GM12878 (cell line): ENCODE results near the gene MPPED1. TPM values are rescaled to one million over a fixed set of nuclear protein-coding genes. Genes with fewer than 3 reads are reported as not detected.

ENCODE experiments used
- ATAC-seq: fragments of 200-7000 bp; cut with Tn5 transposase; 3 replicates; pipeline ENCODE4 v1.9.1; 2020; ENCODE audit warnings: mild to moderate bottlenecking, moderate library complexity
- BruUV-seq: library from RNA; stranded (reverse); fragments of 400-500 nt; replicated peaks from 2 replicates; lab custom pipeline; 2021; lab: Mats Ljungman, UMichigan
- CTCF ChIA-PET: fragments of 300-600 bp; sonication (Branson Sonifier 250); formaldehyde crosslinking; extraction: SDS; loops from one replicate; lab custom pipeline; 2021; ENCODE audit warnings: inconsistent platforms; lab: Yijun Ruan, JAX
- POLR2A ChIA-PET: fragments of 350-600 bp; formaldehyde crosslinking; extraction: SDS; loops from one replicate; lab custom pipeline; 2021; ENCODE audit warnings: inconsistent platforms; lab: Charles Lee
- RAD21 ChIA-PET: fragments of 300-600 bp; sonication (Branson Sonifier 250); formaldehyde crosslinking; loops from one replicate; lab custom pipeline; 2023; ENCODE audit warnings: antibody characterized with exemption; ENCODE audit not compliant: unreplicated experiment; lab: Charles Lee
- SMC1A ChIA-PET: fragments of 300-600 bp; sonication (Branson Sonifier 250); formaldehyde crosslinking; loops from one replicate; lab custom pipeline; 2023; ENCODE audit not compliant: unreplicated experiment, uncharacterized antibody; lab: Charles Lee
- DNase-seq: peaks from one replicate; pipeline ENCODE4 v3.0.0-alpha.2; 2011; ENCODE audit warnings: low read depth, low spot score
- FAIRE-seq: peaks from 3 replicates; lab custom pipeline; 2011; peaks lifted over from hg19 to GRCh38; lab: Jason Lieb, UNC
- H2AFZ ChIP-seq: 2 replicates; pipeline ENCODE4 v1.6.0; 2011; ENCODE audit warnings: low read depth, low read length, control low read depth; ENCODE audit not compliant: control insufficient read depth
- H3K27ac ChIP-seq: 2 replicates; pipeline ENCODE4 v1.5.1; 2011; ENCODE audit warnings: control low read depth; ENCODE audit not compliant: control insufficient read depth, insufficient read depth
- H3K27me3 ChIP-seq, 2 experiments: replicated peaks in 1 of 2; 2 replicates each; pipeline versions ENCODE4 v1.6.0 to v1.6.1; 2011; ENCODE audit warnings: low read length in 1 of 2; ENCODE audit not compliant: control insufficient read depth in 2 of 2, insufficient read depth in 2 of 2
- H3K36me3 ChIP-seq, 2 experiments: 2 replicates each; pipeline ENCODE4 v1.5.1; 2011; ENCODE audit warnings: low read length in 1 of 2; ENCODE audit not compliant: control insufficient read depth in 2 of 2, insufficient read depth in 2 of 2
- H3K4me1 ChIP-seq: 2 replicates; pipeline ENCODE4 v1.6.1; 2011; ENCODE audit warnings: mild to moderate bottlenecking, low read length, moderate library complexity, mixed read lengths; ENCODE audit not compliant: control insufficient read depth, insufficient read depth
- H3K4me2 ChIP-seq: 2 replicates; pipeline ENCODE4 v1.6.0; 2011; ENCODE audit warnings: control low read depth; ENCODE audit not compliant: control insufficient read depth, insufficient read depth
- H3K4me3 ChIP-seq: fragments of 200-600 bp; sonication (generic); 2 replicates; pipeline ENCODE4 v1.5.1; 2016
- H3K79me2 ChIP-seq: 2 replicates; pipeline ENCODE4 v1.6.0; 2011; ENCODE audit warnings: low read length; ENCODE audit not compliant: control insufficient read depth, insufficient read depth
- H3K9ac ChIP-seq: 2 replicates; pipeline ENCODE4 v1.8.0; 2011; ENCODE audit warnings: low read length, control low read depth, mixed read lengths; ENCODE audit not compliant: control insufficient read depth, insufficient read depth
- H3K9me3 ChIP-seq: replicated peaks from 3 replicates; pipeline ENCODE4 v1.5.1; 2011; ENCODE audit warnings: mild to moderate bottlenecking, low read length; ENCODE audit not compliant: control insufficient read depth, insufficient read depth
- H4K20me1 ChIP-seq: 2 replicates; pipeline ENCODE4 v1.6.0; 2011; ENCODE audit not compliant: control insufficient read depth, insufficient read depth
- BCL11A ChIP-seq: IDR thresholded peaks from 2 replicates; pipeline ENCODE4 v1.6.1; 2011; ENCODE audit warnings: low read depth, low read length
- CBX5 ChIP-seq: sonication (generic); IDR thresholded peaks from 2 replicates; pipeline ENCODE4 v1.6.1; 2016; ENCODE audit warnings: low read depth, moderate library complexity, mild to moderate bottlenecking, inconsistent platforms
- ESRRA ChIP-seq: IDR thresholded peaks from 2 replicates; pipeline ENCODE4 v1.6.1; 2012; ENCODE audit warnings: mild to moderate bottlenecking, low read length, improper control_type of control experiment
- NBN ChIP-seq: fragments of 450-650 bp; IDR thresholded peaks from 2 replicates; pipeline ENCODE4 v1.6.1; 2016
- PML ChIP-seq: IDR thresholded peaks from 2 replicates; pipeline ENCODE4 v1.6.1; 2012; ENCODE audit warnings: low read length, inconsistent platforms
- POLR2AphosphoS2 ChIP-seq: IDR thresholded peaks from 2 replicates; pipeline ENCODE4 v1.6.1; 2011; ENCODE audit warnings: low read depth, mild to moderate bottlenecking, low read length, improper control_type of control experiment, moderate library complexity
- POLR2AphosphoS5 ChIP-seq: IDR thresholded peaks from 2 replicates; pipeline ENCODE4 v1.6.1; 2011; ENCODE audit warnings: mild to moderate bottlenecking, low read length, inconsistent platforms
- TARDBP ChIP-seq: IDR thresholded peaks from 2 replicates; pipeline ENCODE4 v1.6.1; 2016; ENCODE audit warnings: borderline replicate concordance
- YBX1 ChIP-seq: fragments of 450-650 bp; IDR thresholded peaks from 2 replicates; pipeline ENCODE4 v1.6.1; 2016; ENCODE audit warnings: antibody characterized with exemption
- ZNF217 ChIP-seq: fragments of 450-650 bp; IDR thresholded peaks from 2 replicates; pipeline ENCODE4 v1.6.1; 2017; ENCODE audit warnings: antibody characterized with exemption, mild to moderate bottlenecking
- WGBS: methylation state at CpG from one replicate; pipeline ENCODE4 v1.1.6; 2016; ENCODE audit warnings: low lambda C conversion rate; ENCODE audit not compliant: insufficient replicate concordance, insufficient coverage; ENCODE audit errors: missing lambda C conversion rate; 5-methylcytosine and 5-hydroxymethylcytosine counted together
- in situ Hi-C: fragments of 300-500 bp; cut with MboI; formaldehyde crosslinking; loops from 9 replicates; pipeline ENCODE4 v1.14.3; 2018; ENCODE audit warnings: mixed read lengths
- intact Hi-C: fragments of 100-400 bp; cut with micrococcal nuclease; formaldehyde crosslinking; loops from one replicate; pipeline ENCODE4 v1.14.2; 2022; ENCODE audit not compliant: unreplicated experiment
- polyA plus RNA-seq, 11 experiments: library from polyadenylated mRNA; depleted of rRNA in 4 of 11; unstranded in 6 of 11; stranded (reverse) in 5 of 11; fragments of >200 nt; fragmentation: Nextera tagmentation in 4 of 11; fragmentation: Illumina TruSeq in 1 of 11; extraction: Ambion mirVana in 4 of 11; extraction: Trizol in 1 of 11; gene quantifications; 1 replicate in 1 of 11; 2 replicates in 10 of 11; pipeline versions ENCODE4 v1.2.1 to v1.2.3, GENCODE V29; 2011 to 2016; ENCODE audit warnings: inconsistent platforms in 2 of 11, missing spikeins in 2 of 11, low read depth in 1 of 11
- total RNA-seq, 4 experiments: library from RNA; depleted of rRNA in 3 of 4; stranded (reverse); fragments of >200 nt in 3 of 4; fragmentation: Illumina TruSeq in 1 of 4; extraction: Trizol in 1 of 4; gene quantifications; 2 replicates each; pipeline versions ENCODE4 v1.2.1 to v1.2.3, GENCODE V29; 2013 to 2021
- TF ChIP-seq, protein P1 (sequence below): fragments of 150-350 bp; IDR thresholded peaks from 2 replicates; pipeline ENCODE4 v1.6.1; 2014; ENCODE audit warnings: mild to moderate bottlenecking, low read depth, low read length
- TF ChIP-seq, protein P2 (sequence below): fragments of 450-650 bp; IDR thresholded peaks from 2 replicates; pipeline ENCODE4 v1.6.1; 2014; ENCODE audit warnings: mild to moderate bottlenecking
- TF ChIP-seq, protein P3 (sequence below): fragments of 450-650 bp; IDR thresholded peaks from 2 replicates; pipeline ENCODE4 v1.6.1; 2016; ENCODE audit warnings: mild to moderate bottlenecking

The MPPED1 gene
- total and polyA plus RNA-seq, 10 of the 15 experiments (the other 5 are each of a cell fraction or from before 2014, with no cell fraction given), result 0.11 TPM; not detected in 9

DNA sequence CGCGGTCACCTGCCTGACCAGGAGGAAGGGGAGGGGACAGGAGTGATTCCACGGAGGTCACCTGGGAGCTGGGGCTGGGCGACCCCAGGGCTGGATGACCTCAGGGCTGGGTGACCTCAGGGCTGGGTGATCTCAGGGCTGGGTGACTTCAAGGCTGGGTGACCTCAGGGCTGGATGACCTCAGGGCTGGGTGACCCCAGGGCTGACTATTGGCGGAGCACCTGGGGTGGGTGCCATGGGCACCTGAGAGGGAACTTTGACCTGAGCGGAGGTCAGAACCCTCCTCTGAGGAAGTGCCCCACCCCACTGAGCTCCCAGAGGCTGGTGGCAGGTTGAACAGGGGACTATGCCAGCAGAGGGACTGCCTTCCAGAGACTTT lies 11.8 kb upstream of the MPPED1 start:
- no peaks in the 10 kb centered on the region for H4K20me1 ChIP-seq
- ChIA-PET SMC1A (no interaction called here), CTCF (no interaction called here), RAD21 (no interaction called here), POLR2A (no interaction called here)
- H3K27ac ChIP-seq, result no peak overlapping the region
- DNase-seq (no peak), FAIRE-seq (no peak), ATAC-seq (no peak)
- in situ Hi-C loops (loop anchor here (10.0 kb wide), 2 partner anchors 425 to 1225 kb away; no protein-coding TSS in a partner anchor), intact Hi-C loops (no loop called here)
- no peaks in the 10 kb centered on the region; a peak in 2 of 4 replicates for H3K27me3 ChIP-seq
- no TSS peak for BruUV-seq
- no peaks in the 10 kb centered on the region for H3K79me2 ChIP-seq
- no peak overlapping the region for H3K4me3 ChIP-seq
- H3K4me1 ChIP-seq, result no peaks in the 10 kb centered on the region
- no peak overlapping the region for H3K4me2 ChIP-seq
- no peaks in the 10 kb centered on the region for H3K9me3 ChIP-seq
- 38% methylated on average over 4 of the region's 6 CpGs for WGBS
- TF ChIP-seq ESRRA (no peak), ZNF217 (no peak), YBX1 (no peak), POLR2AphosphoS5 (no peak), BCL11A (no peak), POLR2AphosphoS2 (no peak), NBN (no peak), TARDBP (no peak), PML (no peak), CBX5 (no peak)
- TF ChIP-seq, protein P1, sequence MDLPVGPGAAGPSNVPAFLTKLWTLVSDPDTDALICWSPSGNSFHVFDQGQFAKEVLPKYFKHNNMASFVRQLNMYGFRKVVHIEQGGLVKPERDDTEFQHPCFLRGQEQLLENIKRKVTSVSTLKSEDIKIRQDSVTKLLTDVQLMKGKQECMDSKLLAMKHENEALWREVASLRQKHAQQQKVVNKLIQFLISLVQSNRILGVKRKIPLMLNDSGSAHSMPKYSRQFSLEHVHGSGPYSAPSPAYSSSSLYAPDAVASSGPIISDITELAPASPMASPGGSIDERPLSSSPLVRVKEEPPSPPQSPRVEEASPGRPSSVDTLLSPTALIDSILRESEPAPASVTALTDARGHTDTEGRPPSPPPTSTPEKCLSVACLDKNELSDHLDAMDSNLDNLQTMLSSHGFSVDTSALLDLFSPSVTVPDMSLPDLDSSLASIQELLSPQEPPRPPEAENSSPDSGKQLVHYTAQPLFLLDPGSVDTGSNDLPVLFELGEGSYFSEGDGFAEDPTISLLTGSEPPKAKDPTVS, result no peak
- TF ChIP-seq, protein P2, sequence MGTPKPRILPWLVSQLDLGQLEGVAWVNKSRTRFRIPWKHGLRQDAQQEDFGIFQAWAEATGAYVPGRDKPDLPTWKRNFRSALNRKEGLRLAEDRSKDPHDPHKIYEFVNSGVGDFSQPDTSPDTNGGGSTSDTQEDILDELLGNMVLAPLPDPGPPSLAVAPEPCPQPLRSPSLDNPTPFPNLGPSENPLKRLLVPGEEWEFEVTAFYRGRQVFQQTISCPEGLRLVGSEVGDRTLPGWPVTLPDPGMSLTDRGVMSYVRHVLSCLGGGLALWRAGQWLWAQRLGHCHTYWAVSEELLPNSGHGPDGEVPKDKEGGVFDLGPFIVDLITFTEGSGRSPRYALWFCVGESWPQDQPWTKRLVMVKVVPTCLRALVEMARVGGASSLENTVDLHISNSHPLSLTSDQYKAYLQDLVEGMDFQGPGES, result no peak
- TF ChIP-seq, protein P3, sequence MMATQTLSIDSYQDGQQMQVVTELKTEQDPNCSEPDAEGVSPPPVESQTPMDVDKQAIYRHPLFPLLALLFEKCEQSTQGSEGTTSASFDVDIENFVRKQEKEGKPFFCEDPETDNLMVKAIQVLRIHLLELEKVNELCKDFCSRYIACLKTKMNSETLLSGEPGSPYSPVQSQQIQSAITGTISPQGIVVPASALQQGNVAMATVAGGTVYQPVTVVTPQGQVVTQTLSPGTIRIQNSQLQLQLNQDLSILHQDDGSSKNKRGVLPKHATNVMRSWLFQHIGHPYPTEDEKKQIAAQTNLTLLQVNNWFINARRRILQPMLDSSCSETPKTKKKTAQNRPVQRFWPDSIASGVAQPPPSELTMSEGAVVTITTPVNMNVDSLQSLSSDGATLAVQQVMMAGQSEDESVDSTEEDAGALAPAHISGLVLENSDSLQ, result no peak
- no peak overlapping the region for H3K9ac ChIP-seq
- no peak overlapping the region for H2AFZ ChIP-seq
- no peaks in the 10 kb centered on the region for H3K36me3 ChIP-seq
